Fibroblast of skin of right biceps (primary cell): ENCODE measurements around the gene TAF10.
A peak's percentile ranks its signal among the peaks of the same experiment; 100 is the strongest.

ENCODE experiments used
- DNase-seq: peaks from one replicate; pipeline ENCODE4 v3.0.0-alpha.2; 2013

TAF10 gene

GRCh38 chr11:6640036-6640984 is 28.3 kb upstream of the TAF10 start:
- DNase-seq, result no peak

- DNase-seq, result no peak
Measured at GRCh38 chr11:6638429-6638828, 26.4 kb upstream of the TAF10 start.

GRCh38 chr11:6637871-6638270 is 25.9 kb upstream of the TAF10 start:
- DNase-seq, result no peak

- no peak for DNase-seq
Measured at GRCh38 chr11:6636480-6636879, 24.5 kb upstream of the TAF10 start.

GRCh38 chr11:6635082-6635932 is 23.3 kb upstream of the TAF10 start:
- DNase-seq, result peak; percentile 33

GRCh38 chr11:6634534-6634933 is 22.5 kb upstream of the TAF10 start:
- no peak for DNase-seq

GRCh38 chr11:6633422-6634408 is 21.7 kb upstream of the TAF10 start:
- no peak for DNase-seq

GRCh38 chr11:6632116-6633073 is 20.4 kb upstream of the TAF10 start:
- DNase-seq, result no peak

- no peak for DNase-seq
Measured at GRCh38 chr11:6631361-6631890, 19.4 kb upstream of the TAF10 start.

GRCh38 chr11:6630632-6631291 is 18.7 kb upstream of the TAF10 start:
- DNase-seq, result no peak

GRCh38 chr11:6629892-6630631 is 18.0 kb upstream of the TAF10 start:
- DNase-seq, result no peak

GRCh38 chr11:6629573-6629891 is 17.5 kb upstream of the TAF10 start:
- DNase-seq, result no peak

GRCh38 chr11:6628526-6628925 is 16.5 kb upstream of the TAF10 start:
- no peak for DNase-seq

GRCh38 chr11:6627762-6628241 is 15.8 kb upstream of the TAF10 start:
- DNase-seq, result no peak

- DNase-seq, result no peak
Measured at GRCh38 chr11:6626971-6627761, 15.2 kb upstream of the TAF10 start.

GRCh38 chr11:6625832-6626420 is 13.9 kb upstream of the TAF10 start:
- DNase-seq, result no peak

- DNase-seq, result no peak
Measured at GRCh38 chr11:6625156-6625831, 13.3 kb upstream of the TAF10 start.
